OCI-LY3 (cell line): ENCODE measurements around the gene CT45A1.
A peak's percentile ranks its signal among the peaks of the same experiment; 100 is the strongest.
"Not testable (repeated sequence)": the region's sequence is repeated elsewhere in the genome, so short reads cannot be mapped to it uniquely, and the experiment has no call there.

Experiments
- H2AFZ ChIP-seq: fragments of 200-600, 300-600 bp; shearing (Covaris generic); 2 replicates; pipeline ENCODE4 v1.6.0; 2014; ENCODE audit warnings: antibody characterized with exemption, low read depth, low read length
- H3K27ac ChIP-seq: fragments of 200-600, 300-600 bp; sonication (generic); 2 replicates; pipeline ENCODE4 v1.5.1; 2014; ENCODE audit warnings: mild to moderate bottlenecking, low read length, moderate library complexity, mixed read lengths
- H3K27me3 ChIP-seq: fragments of 200-600, 300-600 bp; sonication (generic); 2 replicates; pipeline ENCODE4 v1.6.1; 2014; ENCODE audit warnings: low read depth, low read length, mixed read lengths
- H3K36me3 ChIP-seq: fragments of 200-600, 300-600 bp; sonication (generic); replicated peaks from 2 replicates; pipeline ENCODE3; 2014; ENCODE audit warnings: low read depth, low read length, mixed read lengths
- H3K4me1 ChIP-seq: fragments of 300-600, 200-600 bp; sonication (generic); 2 replicates; pipeline ENCODE4 v1.6.1; 2014; ENCODE audit warnings: low read length, mixed read lengths
- H3K4me2 ChIP-seq: fragments of 200-600, 300-600 bp; sonication (generic); 2 replicates; pipeline ENCODE4 v1.6.1; 2014; ENCODE audit warnings: low read length, mixed read lengths
- H3K4me3 ChIP-seq: fragments of 300-600, 200-600 bp; sonication (generic); 2 replicates; pipeline ENCODE4 v1.5.1; 2014; ENCODE audit warnings: antibody characterized with exemption, mild to moderate bottlenecking, low read length, moderate library complexity
- H3K79me2 ChIP-seq: fragments of 300-600, 200-600 bp; shearing (Covaris generic); 2 replicates; pipeline ENCODE4 v1.6.1; 2014; ENCODE audit warnings: mild to moderate bottlenecking, low read length, mixed read lengths
- H3K9ac ChIP-seq: fragments of 300-600, 200-600 bp; shearing (Covaris generic); 2 replicates; pipeline ENCODE4 v1.6.0; 2014; ENCODE audit warnings: mild to moderate bottlenecking, low read length, moderate library complexity
- H3K9me3 ChIP-seq: fragments of 200-600, 300-600 bp; shearing (Covaris generic); 2 replicates; pipeline ENCODE4 v1.6.1; 2014; ENCODE audit warnings: low read length, mixed read lengths; ENCODE audit not compliant: insufficient read depth
- H4K20me1 ChIP-seq: fragments of 200-600, 300-600 bp; sonication (generic); 2 replicates; pipeline ENCODE4 v1.6.1; 2016; ENCODE audit warnings: low read length, mixed read lengths; ENCODE audit not compliant: insufficient read depth
- CTCF ChIP-seq: fragments of 200-600, 300-600 bp; sonication (generic); IDR thresholded peaks from 2 replicates; pipeline ENCODE4 v1.5.1; 2014; ENCODE audit warnings: antibody characterized with exemption, low read length, low read depth
- EZH2phosphoT487 ChIP-seq: fragments of 200-600 bp; shearing (Covaris generic); IDR thresholded peaks from 2 replicates; pipeline ENCODE4 v1.6.1; 2018; ENCODE audit warnings: antibody characterized with exemption, mixed run types, low read depth

CT45A1 gene

GRCh38 chrX:135737366-135738071 is 24.1 kb downstream of the CT45A1 start:
- no peak overlapping the region for H2AFZ ChIP-seq
- peaks cover 17% of the 10 kb centered on the region for H3K4me1 ChIP-seq
- peak overlapping the region; percentile 65 for H3K4me2 ChIP-seq
- peak overlapping the region; percentile 30 for H3K9ac ChIP-seq
- no peaks in the 10 kb centered on the region for H3K36me3 ChIP-seq
- H4K20me1 ChIP-seq, result no peaks in the 10 kb centered on the region
- H3K27ac ChIP-seq, result peak overlapping the region; percentile 75
- H3K9me3 ChIP-seq, result no peaks in the 10 kb centered on the region
- no peaks in the 10 kb centered on the region for H3K27me3 ChIP-seq
- TF ChIP-seq EZH2phosphoT487 (no peak), CTCF (peak; percentile 44)
- peak overlapping the region; percentile 32; the same call in 1 of the 2 replicates for H3K4me3 ChIP-seq
- H3K79me2 ChIP-seq, result peaks cover 16% of the 10 kb centered on the region

GRCh38 chrX:135740681-135741149 is 27.3 kb downstream of the CT45A1 start:
- no peaks in the 10 kb centered on the region for H3K9me3 ChIP-seq
- peak overlapping the region; percentile 84 for H3K9ac ChIP-seq
- peak overlapping the region; percentile 86 for H2AFZ ChIP-seq
- H4K20me1 ChIP-seq, result no peaks in the 10 kb centered on the region
- peaks cover 17% of the 10 kb centered on the region for H3K4me1 ChIP-seq
- H3K79me2 ChIP-seq, result peaks cover 28% of the 10 kb centered on the region
- peaks cover 3% of the 10 kb centered on the region for H3K36me3 ChIP-seq
- TF ChIP-seq CTCF (peak; percentile 78), EZH2phosphoT487 (no peak)
- H3K27ac ChIP-seq, result peak overlapping the region; percentile 62
- H3K27me3 ChIP-seq, result no peaks in the 10 kb centered on the region
- peak overlapping the region; percentile 85 for H3K4me2 ChIP-seq
- peak overlapping the region; percentile 94 for H3K4me3 ChIP-seq

- Histone ChIP-seq H3K4me2 (peak overlapping the region; percentile 85), H4K20me1 (no peaks in the 10 kb centered on the region), H3K4me1 (peaks cover 17% of the 10 kb centered on the region), H3K36me3 (peaks cover 3% of the 10 kb centered on the region), H3K4me3 (peak overlapping the region; percentile 94), H3K27me3 (no peaks in the 10 kb centered on the region), H3K79me2 (peaks cover 28% of the 10 kb centered on the region), H3K9ac (peak overlapping the region; percentile 84), H3K27ac (peak overlapping the region; percentile 62), H3K9me3 (no peaks in the 10 kb centered on the region), H2AFZ (peak overlapping the region; percentile 86)
- no peak for TF ChIP-seq EZH2phosphoT487
- no peak for TF ChIP-seq CTCF
These were observed 27.8 kb downstream of the CT45A1 start for GRCh38 chrX:135741192-135741715.

- not testable (repeated sequence) for H3K36me3 ChIP-seq, H4K20me1 ChIP-seq, H3K4me3 ChIP-seq, H3K9ac ChIP-seq, H3K9me3 ChIP-seq, H2AFZ ChIP-seq, H3K4me2 ChIP-seq, H3K27me3 ChIP-seq, H3K4me1 ChIP-seq, H3K27ac ChIP-seq
- peaks cover 28% of the 10 kb centered on the region for H3K79me2 ChIP-seq
These were observed 31.3 kb downstream of the CT45A1 start for GRCh38 chrX:135744739-135745138.

- H3K36me3 ChIP-seq, H3K4me2 ChIP-seq, H4K20me1 ChIP-seq, H2AFZ ChIP-seq, H3K79me2 ChIP-seq, H3K27ac ChIP-seq, H3K27me3 ChIP-seq, H3K9me3 ChIP-seq, H3K4me1 ChIP-seq, H3K4me3 ChIP-seq, H3K9ac ChIP-seq: not testable (repeated sequence)
These were observed 54.7 kb downstream of the CT45A1 start, which contains the start of gene CT45A3 for GRCh38 chrX:135768091-135768490. Gene CT45A3 (minus strand): TSS chrX:135768191. CDS start chrX:135764444, 3,747 bp downstream.
